Measurements from ENCODE around the gene EXO5.
A peak's percentile ranks its signal among the peaks of the same experiment; 100 is the strongest.

DNA sequence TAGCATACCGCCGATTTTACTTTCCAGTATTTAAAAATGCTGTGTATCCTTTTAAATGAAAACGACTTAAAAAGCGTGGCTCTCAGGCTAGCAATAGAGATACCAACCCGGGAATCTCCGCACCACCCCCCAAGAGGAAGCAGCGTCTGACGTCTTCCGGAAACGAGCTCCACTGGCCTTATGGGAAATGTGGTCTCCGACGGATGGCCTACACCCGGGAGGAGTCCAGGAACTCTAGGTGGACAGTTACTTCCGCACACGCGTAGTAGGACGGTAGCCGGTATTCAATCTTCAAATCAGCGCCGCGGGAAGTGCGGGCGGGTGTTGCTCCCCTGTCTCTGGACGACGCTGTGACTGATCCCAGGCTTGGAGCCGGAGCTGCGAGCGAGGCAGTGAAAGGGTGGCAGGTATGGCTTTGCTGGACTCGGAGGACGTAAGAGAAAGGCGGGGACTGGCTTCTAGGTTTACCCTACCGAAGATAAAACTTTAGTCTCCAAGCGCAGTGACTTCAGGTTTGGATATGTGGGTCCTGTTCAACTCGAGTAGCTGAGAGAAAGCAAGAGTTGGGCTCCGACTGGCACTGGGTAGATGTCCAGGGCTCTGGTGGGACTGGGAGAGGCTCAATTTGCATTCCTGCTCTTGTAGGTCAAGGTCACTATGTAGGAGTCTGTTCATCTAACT is 23.0 kb downstream of the EXO5 start, which contains the start of gene ZNF684:
- TF ChIP-seq RAD21 (IDR thresholded peaks at IDR 0.05 in 1 of 2, conservative IDR thresholded peaks at IDR 0.05 in 1 of 2; ENCODE audit: low read depth in 2 of 2, low read length in 2 of 2), result no peak
- TF ChIP-seq RFX5 (IDR thresholded peaks at IDR 0.05; ENCODE audit: borderline replicate concordance, low read depth, low read length), result no peak
- no peak for TF ChIP-seq SRF (IDR thresholded peaks at IDR 0.05; ENCODE audit: low read depth, low read length)
- TF ChIP-seq EGR1 (IDR thresholded peaks at IDR 0.05; ENCODE audit: borderline replicate concordance, low read depth, low read length), result no peak
- no peak for TF ChIP-seq BCL11A (IDR thresholded peaks at IDR 0.05; ENCODE audit: low read depth in 2 of 2, low read length in 2 of 2)
- TF ChIP-seq, protein P1, sequence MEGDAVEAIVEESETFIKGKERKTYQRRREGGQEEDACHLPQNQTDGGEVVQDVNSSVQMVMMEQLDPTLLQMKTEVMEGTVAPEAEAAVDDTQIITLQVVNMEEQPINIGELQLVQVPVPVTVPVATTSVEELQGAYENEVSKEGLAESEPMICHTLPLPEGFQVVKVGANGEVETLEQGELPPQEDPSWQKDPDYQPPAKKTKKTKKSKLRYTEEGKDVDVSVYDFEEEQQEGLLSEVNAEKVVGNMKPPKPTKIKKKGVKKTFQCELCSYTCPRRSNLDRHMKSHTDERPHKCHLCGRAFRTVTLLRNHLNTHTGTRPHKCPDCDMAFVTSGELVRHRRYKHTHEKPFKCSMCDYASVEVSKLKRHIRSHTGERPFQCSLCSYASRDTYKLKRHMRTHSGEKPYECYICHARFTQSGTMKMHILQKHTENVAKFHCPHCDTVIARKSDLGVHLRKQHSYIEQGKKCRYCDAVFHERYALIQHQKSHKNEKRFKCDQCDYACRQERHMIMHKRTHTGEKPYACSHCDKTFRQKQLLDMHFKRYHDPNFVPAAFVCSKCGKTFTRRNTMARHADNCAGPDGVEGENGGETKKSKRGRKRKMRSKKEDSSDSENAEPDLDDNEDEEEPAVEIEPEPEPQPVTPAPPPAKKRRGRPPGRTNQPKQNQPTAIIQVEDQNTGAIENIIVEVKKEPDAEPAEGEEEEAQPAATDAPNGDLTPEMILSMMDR (IDR thresholded peaks at IDR 0.05; ENCODE audit: control extremely low read depth in 1 of 3, insufficient read depth in 1 of 3, low read depth in 1 of 3, low read length in 3 of 3), result no peak
- peak; percentile 28; the same call in 1 of the 2 replicates for TF ChIP-seq POLR2AphosphoS5 (IDR thresholded peaks at IDR 0.05; ENCODE audit: low read depth, low read length)
- TF ChIP-seq, protein P2, sequence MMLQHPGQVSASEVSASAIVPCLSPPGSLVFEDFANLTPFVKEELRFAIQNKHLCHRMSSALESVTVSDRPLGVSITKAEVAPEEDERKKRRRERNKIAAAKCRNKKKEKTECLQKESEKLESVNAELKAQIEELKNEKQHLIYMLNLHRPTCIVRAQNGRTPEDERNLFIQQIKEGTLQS (IDR thresholded peaks at IDR 0.05; ENCODE audit: insufficient read depth, low read depth, low read length), result no peak
- TF ChIP-seq RBBP5 (IDR thresholded peaks at IDR 0.05; ENCODE audit: borderline replicate concordance, low read depth, low read length), result peak; percentile 71; the same call in 1 of the 2 replicates
- TF ChIP-seq POLR2A (IDR thresholded peaks at IDR 0.05; ENCODE audit: control extremely low read depth in 1 of 2, low read depth in 2 of 2, low read length in 2 of 2), result peak in 1 of 2 experiments; percentile 70; a peak in 2 of 3 replicates
- no peak for TF ChIP-seq TCF12 (IDR thresholded peaks at IDR 0.05; ENCODE audit: low read depth, low read length)
